Measurements from ENCODE around the gene PADI2. TPM values are rescaled to one million over a fixed set of nuclear protein-coding genes. Genes with fewer than 3 reads are reported as not detected.
A peak's percentile ranks its signal among the peaks of the same experiment; 100 is the strongest.

PADI2 gene
- total and polyA plus RNA-seq, 2 donors (not counting 1 experiment from before 2014, with no cell fraction given) = 0.25 to 14.2 TPM

GRCh38 chr1:17075470-17076255, 43.6 kb downstream of the PADI2 start:
- Histone ChIP-seq H3K36me3 (replicated peaks in 1 of 2; ENCODE audit: control extremely low read depth in 1 of 2, control insufficient read depth in 1 of 2, extremely low read depth in 1 of 2, insufficient read depth in 2 of 2, low read length in 1 of 2) (no peaks in the 10 kb centered on the region), H3K9me3 (ENCODE audit: control extremely low read depth in 1 of 3, control insufficient read depth in 2 of 3, insufficient read depth in 1 of 3, low read length in 2 of 3) (peaks cover 0 to 11% (median 2%) of the 10 kb centered on the region in 3 donors), H3K4me1 (ENCODE audit: control insufficient read depth in 2 of 2, insufficient read depth in 2 of 2, low read length in 2 of 2) (no peaks in the 10 kb centered on the region), H3K4me2 (replicated peaks; ENCODE audit: low read depth, low read length, poor library complexity, severe bottlenecking) (no peak overlapping the region), H3K79me2 (ENCODE audit: control insufficient read depth, insufficient read depth, low read length) (no peaks in the 10 kb centered on the region), H3K9ac (ENCODE audit: low read length) (no peak overlapping the region), H2AFZ (ENCODE audit: insufficient read depth, low read depth, low read length, poor library complexity, severe bottlenecking) (no peak overlapping the region), H3K27me3 (replicated peaks in 1 of 4; ENCODE audit: control extremely low read depth in 1 of 4, control insufficient read depth in 3 of 4, insufficient read depth in 4 of 4, low read length in 3 of 4) (no peaks in the 10 kb centered on the region), H3K27ac (ENCODE audit: low read length in 2 of 2) (no peak overlapping the region), H4K20me1 (ENCODE audit: control insufficient read depth, insufficient read depth, low read length, poor library complexity, severe bottlenecking) (no peaks in the 10 kb centered on the region), H3K4me3 (ENCODE audit: control extremely low read depth in 1 of 5, extremely low read depth in 1 of 5, insufficient read depth in 1 of 5, low read depth in 2 of 5, low read length in 4 of 5) (no peak overlapping the region)
- intact Hi-C loops (cut with micrococcal nuclease) = no loop called here
- no peak for DNase-seq
- Mint-ChIP-seq H3K4me3 (no peak overlapping the region), H3K27me3 (peaks cover 7% of the 10 kb centered on the region), H3K4me1 (no peaks in the 10 kb centered on the region), H3K9me3 (ENCODE audit: insufficient read depth) (no peaks in the 10 kb centered on the region), H3K27ac (no peak overlapping the region)
- ATAC-seq (ENCODE audit: low read depth) = peak; percentile 28
- TF ChIP-seq CTCF (IDR thresholded peaks at IDR 0.05) = peak; percentile 20
- no peak for TF ChIP-seq EZH2 (IDR thresholded peaks at IDR 0.05; ENCODE audit: borderline replicate concordance, insufficient read depth, low read depth, low read length, poor library complexity, severe bottlenecking)
- WGBS (ENCODE audit: insufficient coverage) = 77% methylated on average over 13 of the region's 17 CpGs
- ChIA-PET POLR2A (no interaction called here), CTCF (interaction anchor here (0.6 to 1.6 kb wide), 3 partner anchors 16 to 30 kb away, joined by 3 to 4 read pairs (median 3); no protein-coding TSS in a partner anchor)

DNA sequence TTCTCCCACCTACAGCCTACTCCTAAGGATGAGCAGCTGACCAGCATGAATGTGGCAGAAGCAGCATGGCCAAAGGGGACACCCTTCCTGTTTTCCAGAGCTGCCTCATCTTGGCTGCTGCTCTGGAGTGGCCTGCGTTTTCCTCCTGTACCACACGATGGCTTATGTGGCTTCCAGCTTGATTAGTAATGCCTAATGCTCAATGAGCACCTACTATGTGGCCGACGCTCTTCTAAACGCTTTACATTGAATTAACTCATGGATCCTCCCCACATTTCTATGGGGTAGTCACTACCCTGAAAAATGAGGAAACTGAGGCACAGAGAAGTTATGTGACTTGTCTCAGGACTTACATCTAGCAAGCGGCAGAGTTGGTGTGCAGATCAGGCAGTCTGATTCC, 47.5 kb downstream of the PADI2 start:
- peaks cover 6% of the 10 kb centered on the region for H3K27me3 Mint-ChIP-seq
- H3K9ac ChIP-seq (ENCODE audit: low read length) = no peak overlapping the region
- CTCF ChIA-PET = no interaction called here
- H3K27me3 ChIP-seq (replicated peaks in 1 of 4; ENCODE audit: control extremely low read depth in 1 of 4, control insufficient read depth in 3 of 4, insufficient read depth in 4 of 4, low read length in 3 of 4) = no peaks in the 10 kb centered on the region
- H3K9me3 ChIP-seq (ENCODE audit: control extremely low read depth in 1 of 3, control insufficient read depth in 2 of 3, insufficient read depth in 1 of 3, low read length in 2 of 3) = peaks cover 0 to 5% (median 2%) of the 10 kb centered on the region in 3 donors
- intact Hi-C loops (cut with micrococcal nuclease) = no loop called here
- no peak for ATAC-seq (ENCODE audit: low read depth)
- no peak overlapping the region for H3K4me3 Mint-ChIP-seq
- POLR2A ChIA-PET = no interaction called here
- H2AFZ ChIP-seq (ENCODE audit: insufficient read depth, low read depth, low read length, poor library complexity, severe bottlenecking) = no peak overlapping the region
- no peaks in the 10 kb centered on the region for H3K79me2 ChIP-seq (ENCODE audit: control insufficient read depth, insufficient read depth, low read length)
- no peak for DNase-seq
- TF ChIP-seq EZH2 (IDR thresholded peaks at IDR 0.05; ENCODE audit: borderline replicate concordance, insufficient read depth, low read depth, low read length, poor library complexity, severe bottlenecking) (no peak), CTCF (IDR thresholded peaks at IDR 0.05) (no peak)
- H3K4me3 ChIP-seq (ENCODE audit: control extremely low read depth in 1 of 5, extremely low read depth in 1 of 5, insufficient read depth in 1 of 5, low read depth in 2 of 5, low read length in 4 of 5) = no peak overlapping the region
- no peaks in the 10 kb centered on the region for H3K4me1 Mint-ChIP-seq
- H3K27ac Mint-ChIP-seq = no peak overlapping the region
- no peaks in the 10 kb centered on the region for H3K9me3 Mint-ChIP-seq (ENCODE audit: insufficient read depth)
- no peaks in the 10 kb centered on the region for H3K4me1 ChIP-seq (ENCODE audit: control insufficient read depth in 2 of 2, insufficient read depth in 2 of 2, low read length in 2 of 2)
- no peak overlapping the region for H3K4me2 ChIP-seq (replicated peaks; ENCODE audit: low read depth, low read length, poor library complexity, severe bottlenecking)
- H4K20me1 ChIP-seq (ENCODE audit: control insufficient read depth, insufficient read depth, low read length, poor library complexity, severe bottlenecking) = no peaks in the 10 kb centered on the region
- H3K27ac ChIP-seq (ENCODE audit: low read length in 2 of 2) = no peak overlapping the region
- WGBS (ENCODE audit: insufficient coverage) = 91% methylated on average over 3 of the region's 6 CpGs
- H3K36me3 ChIP-seq (replicated peaks in 1 of 2; ENCODE audit: control extremely low read depth in 1 of 2, control insufficient read depth in 1 of 2, extremely low read depth in 1 of 2, insufficient read depth in 2 of 2, low read length in 1 of 2) = no peaks in the 10 kb centered on the region

Measured in B cell (primary cell).